ACHN (cell line): Measurements from ENCODE around the gene DCST2.

Source experiments
- DNase-seq: peaks from one replicate; pipeline ENCODE4 v3.0.0-alpha.2; 2015
- in situ Hi-C: cut with HindIII; loops from 2 replicates; pipeline ENCODE4 v1.10.0; 2017; ENCODE audit warnings: low sequenced_read_pairs, low pct_ligation_motif_present, low pct_unique_long_range_greater_than_20kb

The DCST2 gene

GRCh38 chr1:155034318-155035208 is 982 bp upstream of the DCST2 start:
- in situ Hi-C loops = no loop called here
- DNase-seq = no peak

- DNase-seq = no peak
- in situ Hi-C loops = no loop called here
Measured at GRCh38 chr1:155032886-155033285, 695 bp downstream of the DCST2 start.

GRCh38 chr1:155030899-155031298 is 2.7 kb downstream of the DCST2 start:
- in situ Hi-C loops = no loop called here
- no peak for DNase-seq

GRCh38 chr1:155030243-155030795 is 3.3 kb downstream of the DCST2 start:
- DNase-seq = no peak
- in situ Hi-C loops = no loop called here

- in situ Hi-C loops = no loop called here
- DNase-seq = no peak
Measured at GRCh38 chr1:155029513-155030242, 3.9 kb downstream of the DCST2 start.

GRCh38 chr1:155026588-155026987 is 7.0 kb downstream of the DCST2 start:
- DNase-seq = peak; percentile 46
- in situ Hi-C loops = no loop called here

GRCh38 chr1:155026154-155026553 is 7.4 kb downstream of the DCST2 start:
- no peak for DNase-seq
- in situ Hi-C loops = no loop called here

GRCh38 chr1:155024315-155024714 is 9.3 kb downstream of the DCST2 start:
- no peak for DNase-seq
- in situ Hi-C loops = no loop called here

GRCh38 chr1:155023627-155024026 is 10.0 kb downstream of the DCST2 start:
- in situ Hi-C loops = no loop called here
- DNase-seq = no peak

GRCh38 chr1:155022927-155023236 is 10.7 kb downstream of the DCST2 start:
- DNase-seq = no peak
- in situ Hi-C loops = no loop called here

GRCh38 chr1:155022136-155022926 is 11.2 kb downstream of the DCST2 start:
- DNase-seq = no peak
- in situ Hi-C loops = no loop called here

GRCh38 chr1:155019377-155020245 is 14.0 kb downstream of the DCST2 start:
- in situ Hi-C loops = no loop called here
- DNase-seq = no peak

- in situ Hi-C loops = no loop called here
- DNase-seq = peak; percentile 37
Measured at GRCh38 chr1:155018617-155019348, 14.8 kb downstream of the DCST2 start.

- DNase-seq = no peak
- in situ Hi-C loops = no loop called here
Measured at GRCh38 chr1:155017946-155018316, 15.7 kb downstream of the DCST2 start.

- peak; percentile 95 for DNase-seq
- in situ Hi-C loops = no loop called here
Measured at GRCh38 chr1:155017041-155017945, 16.3 kb downstream of the DCST2 start.

GRCh38 chr1:155016231-155016831 is 17.2 kb downstream of the DCST2 start:
- in situ Hi-C loops = no loop called here
- no peak for DNase-seq
